ENCODE data around the gene TLNRD1. TPM values are rescaled to one million over a fixed set of nuclear protein-coding genes. Genes with fewer than 3 reads are reported as not detected.

TLNRD1 gene
- total RNA-seq, 3 donors from 2014 or later (not counting 1 experiment from before 2014, with no cell fraction given) = 13.4 to 19.6 (median 17.5) TPM

DNA sequence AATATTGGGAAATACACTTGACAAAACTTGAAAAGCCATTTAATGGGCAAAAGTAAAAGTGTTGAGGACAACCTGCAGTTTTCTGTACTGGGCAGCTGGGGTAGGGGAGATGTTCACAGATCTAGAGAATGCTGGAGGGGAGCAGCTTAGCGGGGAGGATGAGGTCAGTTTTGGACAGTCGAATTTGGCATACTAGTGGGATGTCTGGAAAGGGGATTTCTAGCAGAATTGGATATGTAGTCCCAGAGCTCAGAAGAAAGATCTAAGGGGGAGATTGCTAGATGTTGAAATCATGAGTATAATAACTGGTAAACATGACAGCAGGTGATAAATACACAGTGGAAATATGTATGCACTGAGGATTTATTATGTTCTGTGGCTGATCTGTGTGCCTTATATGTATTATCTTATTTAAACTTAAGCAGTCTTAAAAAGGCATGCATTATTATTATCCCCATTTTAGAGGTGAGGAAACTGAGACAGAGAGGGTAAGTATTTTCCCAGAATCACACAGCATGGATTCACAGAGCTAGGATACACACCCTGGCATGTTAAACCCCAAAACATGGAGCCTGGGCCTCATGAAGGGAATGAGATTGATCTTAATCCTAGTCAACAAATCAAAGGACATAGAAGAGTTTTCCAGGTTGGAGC, 42.7 kb downstream of the TLNRD1 start:
- Mint-ChIP-seq H3K9me3 (no peaks in the 10 kb centered on the region), H3K4me3 (no peak overlapping the region), H3K4me1 (peaks cover 10 to 14% of the 10 kb centered on the region in 2 donors), H3K27me3 (ENCODE audit: low read depth in 2 of 2) (no peaks in the 10 kb centered on the region), H3K27ac (no peak overlapping the region), H3K36me3 (no peaks in the 10 kb centered on the region)
- H3K36me3 ChIP-seq (ENCODE audit: control insufficient read depth, insufficient read depth, low read length) = no peaks in the 10 kb centered on the region
- no peaks in the 10 kb centered on the region for H3K27me3 ChIP-seq (ENCODE audit: control insufficient read depth, insufficient read depth, low read length)
- WGBS (ENCODE audit: insufficient coverage) = 79% methylated on average over 2 of the region's 2 CpGs
- no peak for ATAC-seq
- no peak for DNase-seq
- TF ChIP-seq, protein P1, sequence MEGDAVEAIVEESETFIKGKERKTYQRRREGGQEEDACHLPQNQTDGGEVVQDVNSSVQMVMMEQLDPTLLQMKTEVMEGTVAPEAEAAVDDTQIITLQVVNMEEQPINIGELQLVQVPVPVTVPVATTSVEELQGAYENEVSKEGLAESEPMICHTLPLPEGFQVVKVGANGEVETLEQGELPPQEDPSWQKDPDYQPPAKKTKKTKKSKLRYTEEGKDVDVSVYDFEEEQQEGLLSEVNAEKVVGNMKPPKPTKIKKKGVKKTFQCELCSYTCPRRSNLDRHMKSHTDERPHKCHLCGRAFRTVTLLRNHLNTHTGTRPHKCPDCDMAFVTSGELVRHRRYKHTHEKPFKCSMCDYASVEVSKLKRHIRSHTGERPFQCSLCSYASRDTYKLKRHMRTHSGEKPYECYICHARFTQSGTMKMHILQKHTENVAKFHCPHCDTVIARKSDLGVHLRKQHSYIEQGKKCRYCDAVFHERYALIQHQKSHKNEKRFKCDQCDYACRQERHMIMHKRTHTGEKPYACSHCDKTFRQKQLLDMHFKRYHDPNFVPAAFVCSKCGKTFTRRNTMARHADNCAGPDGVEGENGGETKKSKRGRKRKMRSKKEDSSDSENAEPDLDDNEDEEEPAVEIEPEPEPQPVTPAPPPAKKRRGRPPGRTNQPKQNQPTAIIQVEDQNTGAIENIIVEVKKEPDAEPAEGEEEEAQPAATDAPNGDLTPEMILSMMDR (IDR thresholded peaks at IDR 0.05) = no peak
- H3K27ac ChIP-seq (ENCODE audit: low read length) = no peak overlapping the region
- no peak overlapping the region for H3K4me3 ChIP-seq (ENCODE audit: low read length)
- H3K9me3 ChIP-seq (ENCODE audit: control insufficient read depth, insufficient read depth, low read length) = no peaks in the 10 kb centered on the region
- intact Hi-C loops (cut with micrococcal nuclease) = no loop called here
- H3K4me1 ChIP-seq (ENCODE audit: control insufficient read depth, insufficient read depth, low read length) = peaks cover 7% of the 10 kb centered on the region

DNA sequence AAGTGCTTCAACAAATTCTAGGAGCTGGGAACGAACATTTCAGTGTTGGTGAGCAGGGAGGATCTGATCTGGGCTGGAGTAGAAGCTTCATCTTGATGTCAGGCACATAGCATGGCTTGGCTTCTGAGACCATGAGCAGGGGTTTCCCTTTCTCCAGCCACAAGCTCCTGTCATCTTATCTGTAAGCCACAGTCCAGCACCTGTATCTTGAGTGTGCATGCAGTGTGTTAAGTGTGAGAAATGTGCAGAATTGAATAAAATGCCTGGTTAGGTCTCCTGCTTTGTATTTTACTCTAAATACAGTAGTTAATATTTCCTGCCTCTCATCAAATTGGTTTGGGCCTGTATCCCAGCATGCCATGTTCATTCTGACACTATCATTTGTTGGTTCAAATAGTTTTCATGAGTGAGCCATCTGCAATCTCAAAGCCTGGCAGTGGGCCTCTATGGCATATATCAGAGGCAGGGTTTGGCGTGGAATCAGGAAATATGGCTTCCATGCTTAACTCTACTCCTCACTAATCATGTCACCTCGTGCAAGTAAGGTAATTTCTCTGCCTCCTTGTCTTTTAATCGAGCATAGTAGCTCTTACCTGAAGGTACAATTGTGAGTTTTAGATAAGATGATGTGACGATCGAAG, 43.3 kb downstream of the TLNRD1 start:
- H3K27ac ChIP-seq (ENCODE audit: low read length) = no peak overlapping the region
- TF ChIP-seq, protein P1 (IDR thresholded peaks at IDR 0.05) = no peak
- DNase-seq (no peak), ATAC-seq (no peak)
- no peaks in the 10 kb centered on the region for H3K36me3 ChIP-seq (ENCODE audit: control insufficient read depth, insufficient read depth, low read length)
- no peak overlapping the region for H3K4me3 ChIP-seq (ENCODE audit: low read length)
- WGBS (ENCODE audit: insufficient coverage) = 87% methylated on average over 5 of the region's 6 CpGs
- Mint-ChIP-seq H3K27me3 (ENCODE audit: low read depth in 2 of 2) (no peaks in the 10 kb centered on the region), H3K27ac (no peak overlapping the region), H3K36me3 (no peaks in the 10 kb centered on the region), H3K4me3 (no peak overlapping the region), H3K4me1 (peaks cover 7% of the 10 kb centered on the region in 2 donors), H3K9me3 (no peaks in the 10 kb centered on the region)
- no peaks in the 10 kb centered on the region for H3K9me3 ChIP-seq (ENCODE audit: control insufficient read depth, insufficient read depth, low read length)
- intact Hi-C loops (cut with micrococcal nuclease) = no loop called here
- H3K27me3 ChIP-seq (ENCODE audit: control insufficient read depth, insufficient read depth, low read length) = no peaks in the 10 kb centered on the region
- H3K4me1 ChIP-seq (ENCODE audit: control insufficient read depth, insufficient read depth, low read length) = peaks cover 4% of the 10 kb centered on the region

DNA sequence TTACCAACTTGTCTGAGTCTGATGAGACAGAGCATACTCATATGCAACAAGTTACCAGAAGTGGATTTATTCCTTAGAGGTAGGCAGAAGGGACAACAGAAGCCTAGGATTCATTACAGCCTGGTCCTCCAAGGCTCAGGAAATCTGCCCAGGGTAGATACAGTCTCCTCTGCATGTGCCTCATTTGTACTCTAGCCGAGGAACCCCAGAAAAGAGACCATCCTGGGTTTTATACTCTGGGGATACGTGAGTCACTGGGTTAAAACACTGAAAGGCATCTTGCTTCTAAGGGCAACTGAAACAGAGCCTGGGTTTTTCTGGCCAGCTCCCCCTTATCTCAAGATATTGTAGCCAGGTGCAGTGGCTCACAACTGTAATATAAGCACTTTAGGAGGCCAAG, 45.6 kb downstream of the TLNRD1 start:
- DNase-seq (no peak), ATAC-seq (no peak)
- H3K27me3 Mint-ChIP-seq (ENCODE audit: low read depth in 2 of 2) = no peaks in the 10 kb centered on the region
- H3K4me3 Mint-ChIP-seq = no peak overlapping the region
- intact Hi-C loops (cut with micrococcal nuclease) = no loop called here
- no peak overlapping the region for H3K27ac Mint-ChIP-seq
- H3K4me1 ChIP-seq (ENCODE audit: control insufficient read depth, insufficient read depth, low read length) = no peaks in the 10 kb centered on the region
- H3K36me3 Mint-ChIP-seq = no peaks in the 10 kb centered on the region
- no peak overlapping the region for H3K4me3 ChIP-seq (ENCODE audit: low read length)
- no peaks in the 10 kb centered on the region for H3K36me3 ChIP-seq (ENCODE audit: control insufficient read depth, insufficient read depth, low read length)
- TF ChIP-seq, protein P1 (IDR thresholded peaks at IDR 0.05) = no peak
- H3K27ac ChIP-seq (ENCODE audit: low read length) = no peak overlapping the region
- WGBS (ENCODE audit: insufficient coverage) = 95% methylated on average over 2 of the region's 2 CpGs
- no peaks in the 10 kb centered on the region for H3K9me3 ChIP-seq (ENCODE audit: control insufficient read depth, insufficient read depth, low read length)
- H3K4me1 Mint-ChIP-seq = no peaks in the 10 kb centered on the region
- H3K27me3 ChIP-seq (ENCODE audit: control insufficient read depth, insufficient read depth, low read length) = no peaks in the 10 kb centered on the region
- no peaks in the 10 kb centered on the region for H3K9me3 Mint-ChIP-seq
